ENCODE results near the gene ROBO2.
A peak's percentile ranks its signal among the peaks of the same experiment; 100 is the strongest.

The ROBO2 gene

GRCh38 chr3:77001062-77001701 lies 38.7 kb upstream of the ROBO2 start:
- H3K27me3 ChIP-seq = no peaks in the 10 kb centered on the region
- H3K36me3 ChIP-seq = no peaks in the 10 kb centered on the region
- H3K4me1 ChIP-seq = no peaks in the 10 kb centered on the region
- DNase-seq = no peak
- TF ChIP-seq CTCF (IDR thresholded peaks at IDR 0.05; ENCODE audit: low read depth, low read length) = no peak
- H3K4me3 ChIP-seq (ENCODE audit: low read depth, low read length) = no peak overlapping the region
- no peaks in the 10 kb centered on the region for H3K9me3 ChIP-seq

DNA sequence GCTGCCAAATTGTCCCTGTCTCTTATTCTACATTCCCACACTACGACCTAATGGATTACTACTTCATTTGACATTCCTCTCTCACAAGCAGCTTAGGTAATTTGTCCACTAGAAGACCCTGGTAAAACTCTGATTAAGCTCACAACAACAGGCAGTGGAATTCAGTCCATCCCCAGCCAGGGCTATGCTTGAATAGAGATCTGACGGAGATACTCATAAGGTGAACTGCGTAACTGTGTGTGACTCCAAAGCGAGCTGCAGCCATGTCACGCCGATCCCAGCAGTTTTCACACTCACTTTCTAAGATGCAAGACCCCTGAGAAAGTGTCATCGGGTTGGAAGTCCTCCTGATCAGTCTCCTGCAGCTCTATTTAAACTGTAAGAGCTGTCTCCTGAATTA lies 25.7 kb upstream of the ROBO2 start:
- no peaks in the 10 kb centered on the region for H3K27me3 ChIP-seq
- peaks cover 11% of the 10 kb centered on the region; the same call in 1 of the 2 replicates for H3K4me1 ChIP-seq
- no peak for DNase-seq
- no peaks in the 10 kb centered on the region for H3K36me3 ChIP-seq
- H3K9me3 ChIP-seq = no peaks in the 10 kb centered on the region
- no peak overlapping the region for H3K4me3 ChIP-seq (ENCODE audit: low read depth, low read length)
- TF ChIP-seq CTCF (IDR thresholded peaks at IDR 0.05; ENCODE audit: low read depth, low read length) = no peak

DNA sequence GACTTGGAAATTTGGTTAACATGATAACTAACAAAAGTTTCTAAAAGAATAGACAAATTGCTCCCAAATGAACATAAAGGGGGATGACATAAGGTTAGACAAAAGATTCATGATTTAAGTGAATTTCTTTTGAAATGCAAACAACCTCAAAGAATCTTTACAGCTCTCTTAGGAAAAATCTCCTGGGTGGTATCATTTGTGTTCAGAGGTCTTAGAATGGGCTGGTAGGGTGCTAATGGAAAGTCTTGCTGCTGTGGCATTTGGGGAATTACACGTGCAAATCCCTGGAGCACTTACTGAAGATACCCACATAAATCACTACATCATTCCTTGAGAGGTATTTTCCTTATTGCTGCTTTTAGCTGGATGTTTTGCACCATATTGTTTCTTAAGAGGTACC lies 14.4 kb upstream of the ROBO2 start:
- H3K36me3 ChIP-seq = no peaks in the 10 kb centered on the region
- DNase-seq = no peak
- H3K9me3 ChIP-seq = no peaks in the 10 kb centered on the region; the same call in 1 of the 2 replicates
- no peak overlapping the region for H3K4me3 ChIP-seq (ENCODE audit: low read depth, low read length)
- H3K27me3 ChIP-seq = no peaks in the 10 kb centered on the region
- TF ChIP-seq CTCF (IDR thresholded peaks at IDR 0.05; ENCODE audit: low read depth, low read length) = no peak
- H3K4me1 ChIP-seq = peaks cover 10% of the 10 kb centered on the region; the same call in 1 of the 2 replicates

- Histone ChIP-seq H3K4me1 (peaks cover 10% of the 10 kb centered on the region; the same call in 1 of the 2 replicates), H3K9me3 (no peaks in the 10 kb centered on the region), H3K4me3 (ENCODE audit: low read depth, low read length) (no peak overlapping the region), H3K27me3 (no peaks in the 10 kb centered on the region), H3K36me3 (no peaks in the 10 kb centered on the region)
- DNase-seq = no peak
- TF ChIP-seq CTCF (IDR thresholded peaks at IDR 0.05; ENCODE audit: low read depth, low read length) = no peak
These were observed 12.8 kb upstream of the ROBO2 start for GRCh38 chr3:77026904-77027634.

GRCh38 chr3:77028005-77028404 lies 11.9 kb upstream of the ROBO2 start:
- DNase-seq = no peak
- TF ChIP-seq CTCF (IDR thresholded peaks at IDR 0.05; ENCODE audit: low read depth, low read length) = no peak
- no peak overlapping the region for H3K4me3 ChIP-seq (ENCODE audit: low read depth, low read length)
- no peaks in the 10 kb centered on the region for H3K27me3 ChIP-seq
- peaks cover 10% of the 10 kb centered on the region; the same call in 1 of the 2 replicates for H3K4me1 ChIP-seq
- no peaks in the 10 kb centered on the region for H3K36me3 ChIP-seq
- H3K9me3 ChIP-seq = no peaks in the 10 kb centered on the region

DNA sequence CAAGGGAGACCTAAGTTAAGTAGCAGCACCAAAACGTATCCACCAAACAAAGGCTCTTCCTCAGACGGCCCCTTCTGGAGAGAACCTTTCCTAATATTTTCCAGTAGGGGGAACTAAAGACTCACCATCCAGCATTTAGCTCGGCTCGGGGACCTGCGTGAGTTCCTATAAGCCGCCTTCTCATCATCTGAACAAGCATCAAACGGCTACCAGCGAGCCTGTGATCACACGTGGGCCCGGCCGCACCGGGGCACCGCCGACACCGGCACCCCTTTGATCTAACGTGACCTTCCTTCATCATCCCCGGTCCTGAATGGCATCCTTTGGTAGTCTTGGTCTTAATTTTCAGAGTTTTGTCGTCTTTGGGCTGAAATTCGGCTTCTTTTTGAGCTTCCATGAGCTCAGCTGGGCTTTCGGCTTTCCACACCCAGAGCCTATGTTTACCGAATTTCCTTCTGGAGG lies 1.4 kb upstream of the ROBO2 start:
- Histone ChIP-seq H3K9me3 (no peaks in the 10 kb centered on the region), H3K27me3 (no peaks in the 10 kb centered on the region), H3K4me3 (ENCODE audit: low read depth, low read length) (peak overlapping the region; percentile 79), H3K36me3 (no peaks in the 10 kb centered on the region), H3K4me1 (no peaks in the 10 kb centered on the region)
- peak; percentile 72 for TF ChIP-seq CTCF (IDR thresholded peaks at IDR 0.05; ENCODE audit: low read depth, low read length)
- peak; percentile 82 for DNase-seq
